Measurements from ENCODE around the gene C5. TPM values are rescaled to one million over a fixed set of nuclear protein-coding genes. Genes with fewer than 3 reads are reported as not detected.
A peak's percentile ranks its signal among the peaks of the same experiment; 100 is the strongest.

C5 gene
- total RNA-seq, 8 experiments from 2014 or later = 0.91 to 4.1 (median 2.0) TPM

- in situ Hi-C loops (cut with MboI; ENCODE audit: low pct_unique_long_range_greater_than_20kb in 2 of 9, low sequenced_read_pairs in 9 of 9, unreplicated experiment in 9 of 9) = no loop called here
- 20 to 100% (median 86%) methylated on average over 1 to 6 of the region's 8 CpGs; no CpG with 5 or more reads in 1 of the 10 experiments for WGBS, 10 experiments
- Histone ChIP-seq H3K4me1 (replicated peaks in 1 of 2) (peaks cover 7 to 10% of the 10 kb centered on the region in 2 donors), H3K27ac (no peak overlapping the region), H3K4me3 (no peak overlapping the region)
- ATAC-seq (replicated peaks in 6 of 8) = no peak
These were observed 132.8 kb downstream of the C5 start for GRCh38 chr9:120916991-120917880.

DNA sequence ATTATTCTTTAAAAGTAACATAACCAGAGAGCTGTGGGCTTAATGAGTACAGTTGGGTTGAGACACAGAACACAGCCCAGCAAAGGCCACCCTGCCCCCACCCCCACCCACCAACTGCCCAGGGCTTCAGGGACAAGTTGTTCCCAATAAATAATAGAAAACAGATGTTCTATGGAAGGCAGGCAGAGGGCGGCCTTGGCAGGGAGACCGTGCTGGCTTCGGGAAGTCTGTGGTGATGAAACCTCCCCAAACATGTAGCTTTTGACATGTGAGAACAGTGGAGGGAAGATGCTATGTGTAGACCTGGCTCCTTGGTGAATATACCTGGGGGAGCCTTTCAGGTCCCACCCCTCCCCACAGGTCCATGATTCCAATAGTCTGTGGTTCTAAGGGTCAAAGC, 133.5 kb downstream of the C5 start:
- WGBS, 10 experiments = 0 to 76% methylated on average over 3 of the region's 3 CpGs; no CpG with 5 or more reads in 8 of the 10 experiments
- H3K4me1 ChIP-seq (replicated peaks in 1 of 2) = peaks cover 7 to 10% of the 10 kb centered on the region in 2 donors
- in situ Hi-C loops (cut with MboI; ENCODE audit: low pct_unique_long_range_greater_than_20kb in 2 of 9, low sequenced_read_pairs in 9 of 9, unreplicated experiment in 9 of 9) = no loop called here
- no peak overlapping the region for H3K27ac ChIP-seq
- H3K4me3 ChIP-seq = no peak overlapping the region
- peak in 3 of 8 experiments; percentile 59 to 81 (median 69) for ATAC-seq (replicated peaks in 6 of 8)

GRCh38 chr9:120915854-120916470, 134.1 kb downstream of the C5 start:
- ATAC-seq (replicated peaks in 6 of 8) = peak in 1 of 8 experiments; percentile 47
- in situ Hi-C loops (cut with MboI; ENCODE audit: low pct_unique_long_range_greater_than_20kb in 2 of 9, low sequenced_read_pairs in 9 of 9, unreplicated experiment in 9 of 9) = no loop called here
- Histone ChIP-seq H3K4me1 (replicated peaks in 1 of 2) (peaks cover 7 to 10% of the 10 kb centered on the region in 2 donors), H3K4me3 (no peak overlapping the region), H3K27ac (no peak overlapping the region)
- WGBS, 10 experiments = 58 to 94% (median 81%) methylated on average over 2 to 5 of the region's 5 CpGs

- WGBS, 10 experiments = 40 to 100% (median 86%) methylated on average over 1 to 4 of the region's 6 CpGs; no CpG with 5 or more reads in 1 of the 10 experiments
- in situ Hi-C loops (cut with MboI; ENCODE audit: low pct_unique_long_range_greater_than_20kb in 2 of 9, low sequenced_read_pairs in 9 of 9, unreplicated experiment in 9 of 9) = no loop called here
- no peak for ATAC-seq (replicated peaks in 6 of 8)
- Histone ChIP-seq H3K4me3 (no peak overlapping the region), H3K4me1 (replicated peaks in 1 of 2) (peaks cover 2 to 3% of the 10 kb centered on the region in 2 donors), H3K27ac (no peak overlapping the region)
These were observed 135.1 kb downstream of the C5 start for GRCh38 chr9:120914953-120915352.

GRCh38 chr9:120914396-120914795, 135.7 kb downstream of the C5 start:
- Histone ChIP-seq H3K4me1 (replicated peaks in 1 of 2) (no peaks in the 10 kb centered on the region), H3K4me3 (no peak overlapping the region), H3K27ac (no peak overlapping the region)
- in situ Hi-C loops (cut with MboI; ENCODE audit: low pct_unique_long_range_greater_than_20kb in 2 of 9, low sequenced_read_pairs in 9 of 9, unreplicated experiment in 9 of 9) = no loop called here
- 79 to 93% methylated on average over 3 of the region's 3 CpGs; no CpG with 5 or more reads in 8 of the 10 experiments for WGBS, 10 experiments
- peak in 1 of 8 experiments; percentile 58 for ATAC-seq (replicated peaks in 6 of 8)

DNA sequence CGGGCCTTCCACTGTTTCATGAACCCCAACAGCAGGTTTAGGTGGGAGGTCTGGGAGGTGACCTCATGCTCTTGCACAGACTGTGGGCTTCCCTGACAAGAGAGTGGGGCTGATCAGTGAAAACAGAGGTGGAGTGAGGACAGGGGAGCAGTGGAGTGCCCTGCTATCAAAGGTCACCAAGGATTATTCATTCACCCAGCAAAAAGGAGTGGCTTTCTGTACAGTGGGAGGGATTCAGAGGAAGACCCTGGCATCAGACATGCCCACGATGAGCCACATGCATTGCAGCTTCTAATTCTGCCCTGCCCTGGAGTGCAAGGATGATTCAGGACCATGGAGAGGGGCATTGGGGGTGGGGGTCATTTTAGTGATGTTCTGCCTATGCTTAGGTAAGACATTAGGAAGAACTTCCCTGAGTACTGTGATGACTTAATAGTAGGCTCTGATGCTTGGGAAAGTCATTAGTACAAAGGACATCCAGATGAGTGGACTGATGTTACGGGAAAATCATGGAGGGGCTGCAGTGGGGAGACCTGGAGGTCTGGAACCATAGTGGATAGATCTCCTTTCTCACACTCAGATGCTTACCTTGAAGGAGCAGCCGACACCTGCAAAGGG, 136.3 kb downstream of the C5 start:
- no peak overlapping the region for H3K27ac ChIP-seq
- 40 to 100% (median 78%) methylated on average over 1 to 4 of the region's 4 CpGs; no CpG with 5 or more reads in 3 of the 10 experiments for WGBS, 10 experiments
- in situ Hi-C loops (cut with MboI; ENCODE audit: low pct_unique_long_range_greater_than_20kb in 2 of 9, low sequenced_read_pairs in 9 of 9, unreplicated experiment in 9 of 9) = no loop called here
- no peak for ATAC-seq (replicated peaks in 6 of 8)
- no peak overlapping the region for H3K4me3 ChIP-seq
- no peaks in the 10 kb centered on the region for H3K4me1 ChIP-seq (replicated peaks in 1 of 2)

DNA sequence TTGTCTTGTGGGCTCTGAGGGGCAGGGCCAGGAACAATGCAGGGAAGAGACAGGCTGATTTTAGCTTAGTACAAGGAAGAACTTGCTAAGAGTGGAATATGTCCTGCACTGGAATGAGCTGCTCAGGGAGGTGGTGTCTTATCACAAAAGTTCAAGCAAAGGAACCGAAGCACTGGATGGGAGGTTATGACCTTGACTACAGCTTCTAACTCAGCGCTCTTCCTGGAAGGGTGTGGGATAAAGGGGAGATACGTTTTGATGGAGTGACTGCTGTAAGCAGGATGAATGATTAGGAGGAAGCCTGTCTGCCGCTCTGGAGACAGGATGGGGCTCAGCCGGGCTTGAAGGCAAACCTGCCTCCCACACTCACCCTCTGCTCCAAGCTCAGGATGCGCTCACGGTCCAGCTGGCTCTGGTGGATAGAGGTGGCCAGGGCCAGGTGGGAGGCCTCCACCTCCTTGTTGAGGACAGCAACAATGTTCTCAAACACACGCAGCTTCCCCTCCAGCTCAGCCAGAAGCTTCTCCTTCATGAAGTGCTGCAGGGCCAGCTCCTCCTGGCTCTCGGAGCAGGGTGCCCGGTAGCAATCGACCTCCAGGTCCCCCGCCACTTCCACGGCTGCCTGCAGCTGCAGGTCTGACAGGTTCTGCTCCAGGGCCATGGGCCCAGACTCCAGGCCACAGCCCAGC, 137.0 kb downstream of the C5 start:
- H3K4me3 ChIP-seq = no peak overlapping the region
- ATAC-seq (replicated peaks in 6 of 8) = no peak

DNA sequence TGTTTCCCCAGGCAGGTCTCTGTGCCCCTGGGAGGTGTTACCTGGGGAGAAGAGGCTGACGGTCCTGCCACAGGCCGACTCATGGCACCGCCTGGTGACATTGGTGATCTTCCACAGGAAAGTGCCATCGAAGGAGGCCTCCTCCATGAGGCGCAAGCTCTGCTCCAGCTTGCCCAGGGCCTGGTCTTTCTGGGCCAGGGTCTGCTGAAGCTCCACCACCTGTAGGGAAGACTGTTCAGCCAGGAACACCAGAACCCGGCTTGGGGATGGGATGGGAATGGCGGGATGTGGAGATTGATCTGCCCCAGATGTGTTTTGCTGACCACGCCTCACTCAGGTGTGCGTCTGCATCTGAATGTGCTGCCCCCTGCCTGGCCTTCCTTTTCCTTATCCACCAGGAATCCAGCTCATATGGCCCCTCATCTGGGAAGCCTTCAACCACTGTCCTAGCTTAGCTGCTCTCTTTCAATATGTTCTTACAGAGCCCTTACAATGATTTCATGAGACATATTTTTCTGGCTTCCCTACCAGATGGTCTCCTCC, 138.7 kb downstream of the C5 start:
- Histone ChIP-seq H3K27ac (no peak overlapping the region), H3K4me3 (no peak overlapping the region), H3K4me1 (replicated peaks in 1 of 2) (no peaks in the 10 kb centered on the region)
- 67 to 100% methylated on average over 1 to 4 of the region's 9 CpGs; no CpG with 5 or more reads in 8 of the 10 experiments for WGBS, 10 experiments
- in situ Hi-C loops (cut with MboI; ENCODE audit: low pct_unique_long_range_greater_than_20kb in 2 of 9, low sequenced_read_pairs in 9 of 9, unreplicated experiment in 9 of 9) = no loop called here
- no peak for ATAC-seq (replicated peaks in 6 of 8)

More for the DNA sequence above, 137.0 kb downstream of the C5 start:
- in situ Hi-C loops (cut with MboI; ENCODE audit: low pct_unique_long_range_greater_than_20kb in 2 of 9, low sequenced_read_pairs in 9 of 9, unreplicated experiment in 9 of 9) = no loop called here
- Histone ChIP-seq H3K27ac (no peak overlapping the region), H3K4me1 (replicated peaks in 1 of 2) (no peaks in the 10 kb centered on the region)
- 33 to 100% (median 80%) methylated on average over 1 to 4 of the region's 13 CpGs; no CpG with 5 or more reads in 3 of the 10 experiments for WGBS, 10 experiments

- ATAC-seq (replicated peaks in 6 of 8) = no peak
- Histone ChIP-seq H3K27ac (no peak overlapping the region), H3K4me1 (replicated peaks in 1 of 2) (no peaks in the 10 kb centered on the region), H3K4me3 (no peak overlapping the region)
- WGBS, 10 experiments = 67 to 100% (median 82%) methylated on average over 1 to 3 of the region's 3 CpGs; no CpG with 5 or more reads in 2 of the 10 experiments
- in situ Hi-C loops (cut with MboI; ENCODE audit: low pct_unique_long_range_greater_than_20kb in 2 of 9, low sequenced_read_pairs in 9 of 9, unreplicated experiment in 9 of 9) = no loop called here
These were observed 139.4 kb downstream of the C5 start for GRCh38 chr9:120910643-120911042.

GRCh38 chr9:120909904-120910303, 140.2 kb downstream of the C5 start:
- H3K4me1 ChIP-seq (replicated peaks in 1 of 2) = no peaks in the 10 kb centered on the region
- in situ Hi-C loops (cut with MboI; ENCODE audit: low pct_unique_long_range_greater_than_20kb in 2 of 9, low sequenced_read_pairs in 9 of 9, unreplicated experiment in 9 of 9) = no loop called here
- no peak overlapping the region for H3K4me3 ChIP-seq
- WGBS, 10 experiments = 40 to 75% (median 57%) methylated on average over 1 to 4 of the region's 5 CpGs; no CpG with 5 or more reads in 5 of the 10 experiments
- ATAC-seq (replicated peaks in 6 of 8) = no peak
- H3K27ac ChIP-seq = no peak overlapping the region

DNA sequence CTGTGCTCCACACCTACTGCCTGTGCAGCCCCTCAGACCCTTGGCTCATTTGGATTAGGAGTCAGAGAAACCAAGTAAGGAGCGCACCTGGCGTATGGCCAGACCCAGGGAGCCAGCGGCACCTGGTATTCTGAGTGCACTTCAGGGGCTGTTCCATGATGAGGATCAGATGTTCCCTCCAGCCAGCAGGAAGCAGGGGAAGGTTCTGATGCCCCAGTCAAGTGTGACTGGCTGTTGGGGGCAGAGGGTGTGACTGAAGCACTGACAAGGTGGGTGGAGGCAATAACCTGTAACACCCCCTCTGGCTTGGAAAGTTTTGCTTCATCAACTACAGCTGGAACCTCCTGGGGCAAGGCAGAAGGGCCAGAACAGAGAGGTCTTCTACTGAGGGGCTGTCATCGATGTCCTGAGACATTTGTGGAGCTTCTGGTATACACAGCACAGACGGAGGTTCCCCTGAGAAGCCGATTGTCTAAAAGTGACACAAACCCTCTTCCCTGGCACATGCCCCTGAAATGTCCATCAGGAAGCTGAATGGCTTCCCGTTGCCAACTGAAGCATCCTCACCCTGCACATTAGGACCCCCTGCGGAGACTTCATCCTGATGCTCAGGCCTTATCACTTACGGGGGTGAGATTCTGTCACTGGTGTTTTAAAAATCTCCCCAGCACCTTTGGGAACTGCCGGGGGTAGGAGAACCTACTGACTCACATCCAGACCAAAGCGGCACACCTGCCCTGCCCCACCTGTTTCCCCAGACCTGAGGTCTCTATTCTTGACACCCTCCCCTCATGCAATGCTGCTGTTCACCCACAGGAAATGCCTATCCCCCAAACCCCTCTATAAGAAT, 144.5 kb downstream of the C5 start:
- 60 to 100% (median 75%) methylated on average over 1 to 3 of the region's 11 CpGs; no CpG with 5 or more reads in 3 of the 10 experiments for WGBS, 10 experiments
- H3K4me3 ChIP-seq = no peak overlapping the region
- peaks cover 0 to 2% of the 10 kb centered on the region in 2 donors for H3K4me1 ChIP-seq (replicated peaks in 1 of 2)
- no peak overlapping the region for H3K27ac ChIP-seq
- no peak for ATAC-seq (replicated peaks in 6 of 8)
- in situ Hi-C loops (cut with MboI; ENCODE audit: low pct_unique_long_range_greater_than_20kb in 2 of 9, low sequenced_read_pairs in 9 of 9, unreplicated experiment in 9 of 9) = no loop called here

- ATAC-seq (replicated peaks in 6 of 8) = no peak
- 66 to 100% (median 82%) methylated on average over 2 to 6 of the region's 11 CpGs; no CpG with 5 or more reads in 7 of the 10 experiments for WGBS, 10 experiments
- in situ Hi-C loops (cut with MboI; ENCODE audit: low pct_unique_long_range_greater_than_20kb in 2 of 9, low sequenced_read_pairs in 9 of 9, unreplicated experiment in 9 of 9) = no loop called here
These were observed 145.1 kb downstream of the C5 start for GRCh38 chr9:120904978-120905301.

More at GRCh38 chr9:120904978-120905301, 145.1 kb downstream of the C5 start:
- H3K4me3 ChIP-seq = no peak overlapping the region
- H3K4me1 ChIP-seq (replicated peaks in 1 of 2) = peaks cover 0 to 2% of the 10 kb centered on the region in 2 donors
- no peak overlapping the region for H3K27ac ChIP-seq
